Activated CD8-positive, alpha-beta memory T cell treated with anti-CD3 and anti-CD28 coated beads for 24 hours (primary cell): ENCODE results near the gene LMCD1.

Experiments
- DNase-seq: peaks from one replicate; pipeline ENCODE4 v3.0.0-alpha.2; 2020

LMCD1 gene

DNA sequence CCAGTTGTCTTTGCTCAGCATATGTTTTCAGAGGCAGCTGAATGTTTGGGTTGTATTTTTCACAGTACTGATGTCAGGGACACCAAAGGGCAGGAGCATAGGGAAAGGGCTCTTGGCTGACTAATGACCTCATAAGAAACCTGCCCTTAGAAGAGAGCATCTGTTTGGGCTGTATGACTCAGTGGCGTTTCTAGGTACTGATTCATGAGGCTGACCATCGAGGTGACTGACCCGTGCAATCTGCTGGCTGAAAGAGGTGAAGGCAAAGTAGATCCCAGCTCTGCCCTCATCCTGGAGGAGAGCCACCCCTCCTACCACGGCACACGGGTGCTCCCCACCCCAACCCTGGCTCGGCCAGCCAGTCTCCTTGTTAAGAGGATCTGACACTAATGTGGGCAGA lies 8.3 kb downstream of the LMCD1 start:
- DNase-seq = no peak

DNA sequence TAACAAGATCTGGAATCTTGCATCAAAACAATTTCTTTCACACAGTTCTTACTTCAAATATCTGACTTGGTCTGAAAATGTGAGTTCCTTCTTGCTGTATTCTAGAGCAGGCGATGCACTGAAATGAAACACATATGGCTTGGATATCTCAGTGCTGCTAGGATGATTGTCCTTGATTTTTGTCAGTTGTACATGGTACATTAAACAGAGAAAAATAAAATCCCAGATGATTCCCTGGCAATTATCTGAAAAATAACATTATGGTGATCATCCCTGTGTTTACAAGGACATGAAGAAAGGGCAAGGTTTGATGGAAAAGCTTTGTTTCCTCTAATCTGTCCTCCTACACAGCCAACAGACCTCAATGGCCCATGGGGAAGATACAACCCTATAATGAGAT lies 10.6 kb downstream of the LMCD1 start:
- DNase-seq = no peak

- no peak for DNase-seq
These were observed 14.5 kb downstream of the LMCD1 start for GRCh38 chr3:8516047-8516661.

GRCh38 chr3:8516783-8517182 lies 15.2 kb downstream of the LMCD1 start:
- DNase-seq = no peak

GRCh38 chr3:8517487-8517886 lies 15.9 kb downstream of the LMCD1 start:
- no peak for DNase-seq

DNA sequence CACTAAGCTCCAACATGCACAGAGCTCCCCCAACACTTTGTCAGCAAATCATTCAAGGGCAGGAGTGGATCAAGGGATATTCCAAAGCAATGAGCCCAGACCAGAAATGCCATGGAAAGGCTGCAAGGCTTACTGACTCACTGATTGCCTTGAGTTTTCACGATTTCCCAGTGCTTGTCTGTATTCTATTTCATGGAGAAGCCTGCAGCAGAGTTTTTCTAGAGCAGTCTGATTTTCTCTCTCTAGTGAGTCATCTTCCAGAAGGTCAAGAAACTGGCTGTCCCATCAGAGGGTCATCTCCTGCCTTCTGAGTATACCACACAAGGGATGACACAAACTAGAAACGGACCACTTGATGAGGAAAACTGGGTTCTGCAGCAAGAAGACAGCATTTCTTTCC lies 16.5 kb downstream of the LMCD1 start:
- no peak for DNase-seq

GRCh38 chr3:8519156-8519555 lies 17.5 kb downstream of the LMCD1 start:
- DNase-seq = no peak

- DNase-seq = no peak
These were observed 18.3 kb downstream of the LMCD1 start for GRCh38 chr3:8519774-8520448.

- DNase-seq = no peak
These were observed 19.3 kb downstream of the LMCD1 start for GRCh38 chr3:8520816-8521403.

DNA sequence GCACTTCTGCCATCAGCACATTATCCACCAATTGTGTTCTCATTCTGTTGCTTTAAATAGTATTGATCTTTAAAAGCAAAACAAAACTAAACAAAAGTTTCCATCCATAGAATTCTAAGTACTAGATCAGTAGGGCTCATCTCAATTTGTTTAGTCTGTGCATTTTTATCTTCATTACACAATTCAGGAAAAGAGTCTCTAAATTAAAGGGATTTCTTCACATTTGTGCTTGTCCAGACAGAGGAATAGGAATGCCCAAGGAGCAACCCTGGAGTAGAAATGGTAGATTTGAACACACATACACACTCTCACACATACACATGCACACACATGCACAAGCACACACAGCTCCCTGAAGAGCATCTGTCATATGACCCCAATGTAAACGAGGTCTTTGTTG lies 21.4 kb downstream of the LMCD1 start:
- no peak for DNase-seq

DNA sequence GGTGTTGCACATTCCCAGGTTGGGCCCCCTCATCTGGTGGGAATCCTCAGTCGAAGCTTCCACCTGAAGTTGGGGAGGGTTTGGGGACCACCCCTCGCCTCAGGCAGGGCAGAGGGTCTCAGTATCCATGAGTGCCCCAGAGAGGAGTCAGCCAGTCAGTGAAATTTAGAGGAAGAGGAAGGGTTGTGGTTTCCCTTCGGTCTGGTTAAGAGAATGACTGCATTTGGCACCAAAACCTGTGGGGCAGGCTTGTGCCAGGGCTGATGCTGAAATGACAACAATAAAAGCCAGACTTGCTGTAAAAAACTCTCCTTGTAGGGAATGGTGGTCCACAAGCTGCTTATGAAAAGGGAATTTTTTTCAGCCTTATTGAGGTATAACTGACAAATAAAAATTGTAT lies 22.6 kb downstream of the LMCD1 start:
- no peak for DNase-seq

DNA sequence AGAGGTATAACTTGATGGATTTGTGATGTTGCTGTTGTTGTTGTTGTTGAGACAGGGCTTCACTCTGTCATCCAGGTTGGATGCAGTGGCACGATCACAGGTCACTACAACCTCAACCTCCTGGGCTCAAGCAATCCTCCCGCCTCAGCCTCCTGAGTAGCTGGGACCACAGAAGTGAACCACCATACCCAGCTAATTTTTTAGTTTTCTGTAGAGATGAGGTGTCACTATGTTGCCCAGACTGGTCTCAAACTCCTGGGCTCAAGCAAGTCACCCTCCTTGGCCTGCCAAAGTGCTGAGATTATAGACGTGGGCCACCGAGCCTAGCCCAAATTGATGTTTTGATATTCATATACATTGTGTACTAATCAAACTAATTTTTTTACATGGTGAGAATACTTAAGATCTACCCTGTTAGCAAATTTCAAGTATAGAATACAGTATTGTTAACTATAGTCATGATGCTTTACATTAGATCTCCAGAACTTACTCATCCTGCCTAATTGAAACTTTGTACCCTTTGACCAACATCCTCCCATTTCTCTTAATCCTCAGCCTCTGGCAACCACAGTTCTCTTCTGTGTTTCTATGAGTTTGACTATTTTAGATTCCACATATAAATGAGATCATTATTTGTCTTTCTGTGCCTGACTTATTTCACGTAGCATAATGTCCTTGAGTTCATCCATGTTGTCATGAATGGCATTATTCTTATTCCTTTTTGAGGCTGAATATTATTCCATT lies 23.2 kb downstream of the LMCD1 start:
- DNase-seq = no peak

DNA sequence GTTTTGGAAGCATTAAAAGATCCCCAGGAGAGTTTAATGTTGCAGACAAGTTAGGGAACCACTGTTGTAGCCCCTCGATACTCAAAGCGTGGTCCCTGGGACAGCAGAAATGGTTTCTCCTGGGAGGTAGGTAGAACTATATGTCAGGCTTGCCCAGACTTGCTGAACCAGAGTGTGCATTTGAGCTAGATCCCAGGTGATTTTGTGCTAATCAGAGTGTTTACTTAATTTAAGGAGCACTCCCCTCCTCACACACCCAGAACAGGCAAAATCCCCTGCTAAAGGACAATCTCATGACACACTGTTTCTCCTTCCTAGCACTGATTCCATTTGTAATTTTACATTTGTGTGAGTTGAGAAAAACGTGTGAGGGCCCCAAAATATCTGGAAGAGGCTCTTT lies 24.3 kb downstream of the LMCD1 start:
- no peak for DNase-seq

DNA sequence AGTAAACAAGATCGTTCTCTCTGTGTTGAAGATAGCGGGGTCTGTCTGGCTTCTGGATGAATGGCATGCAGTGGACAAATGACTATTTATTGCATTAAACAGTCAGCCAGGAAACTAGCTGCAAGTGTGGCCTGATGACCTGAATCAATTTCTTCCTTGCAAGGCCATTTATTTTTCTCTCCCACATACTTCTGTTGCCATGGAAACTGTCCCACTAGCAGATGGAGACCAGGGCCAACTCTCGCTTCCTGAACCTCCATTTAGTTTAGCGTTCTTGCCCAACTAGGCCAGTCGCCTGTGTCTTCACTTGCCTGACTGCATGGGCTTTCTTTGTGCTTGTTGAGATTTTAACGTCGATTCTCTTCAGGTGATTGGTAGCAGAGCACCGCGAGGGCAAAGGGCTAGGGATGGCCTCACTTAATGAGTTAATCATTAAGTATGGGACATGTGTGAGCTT lies 27.6 kb downstream of the LMCD1 start:
- DNase-seq = no peak

GRCh38 chr3:8529738-8530525 lies 28.3 kb downstream of the LMCD1 start:
- no peak for DNase-seq

GRCh38 chr3:8530581-8530980 lies 29.0 kb downstream of the LMCD1 start:
- DNase-seq = no peak

DNA sequence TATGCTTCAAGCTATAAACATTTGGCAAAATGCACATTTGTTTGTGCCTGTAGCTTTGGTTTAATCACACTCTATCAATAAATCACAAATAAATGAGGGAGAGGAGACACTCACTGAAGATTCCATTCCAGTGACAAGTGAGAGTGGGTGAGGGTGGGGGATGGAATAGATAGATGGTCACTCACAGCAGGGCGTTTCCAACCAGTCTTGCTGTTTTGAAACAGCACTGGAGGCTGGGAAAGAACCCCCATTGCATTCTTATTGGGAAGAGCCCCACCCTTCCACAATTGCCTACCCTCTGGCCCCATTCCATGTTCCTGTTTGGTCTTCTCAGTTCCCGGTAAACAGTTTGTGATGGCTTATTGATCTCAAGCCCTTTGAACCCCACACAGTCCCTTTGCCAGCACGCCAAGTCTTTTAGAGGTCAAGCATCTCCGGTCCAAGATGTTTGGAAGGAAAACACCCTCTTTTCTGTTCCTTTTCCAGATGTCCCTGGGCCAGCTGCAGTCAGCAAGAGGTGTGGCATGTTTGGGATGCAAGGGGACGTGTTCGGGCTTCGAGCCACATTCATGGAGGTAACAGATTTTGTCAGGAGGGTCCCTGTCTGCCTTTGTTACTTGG lies 30.7 kb downstream of the LMCD1 start:
- no peak for DNase-seq

- DNase-seq = no peak
These were observed 34.8 kb downstream of the LMCD1 start for GRCh38 chr3:8536096-8537056.

- DNase-seq = no peak
These were observed 35.8 kb downstream of the LMCD1 start for GRCh38 chr3:8537440-8537839.

DNA sequence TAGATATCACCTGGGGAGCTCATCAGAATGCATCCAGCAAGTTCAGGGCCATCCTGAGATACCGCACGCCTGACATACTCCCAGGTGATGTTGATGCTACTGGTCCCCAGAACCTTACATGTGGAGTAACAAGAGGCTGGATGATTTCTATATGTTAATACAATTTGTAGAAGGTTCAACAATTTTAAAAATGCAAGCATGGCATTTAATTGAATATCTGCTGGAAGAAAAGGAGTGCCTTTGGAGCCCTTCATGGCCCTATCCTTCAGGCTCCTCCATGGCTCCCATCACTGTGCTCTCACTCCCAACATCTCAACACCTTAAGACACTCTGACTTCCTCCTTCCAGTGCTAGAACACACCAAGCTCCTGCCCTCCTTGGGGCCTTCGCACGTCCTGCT lies 36.6 kb downstream of the LMCD1 start:
- DNase-seq = no peak

DNA sequence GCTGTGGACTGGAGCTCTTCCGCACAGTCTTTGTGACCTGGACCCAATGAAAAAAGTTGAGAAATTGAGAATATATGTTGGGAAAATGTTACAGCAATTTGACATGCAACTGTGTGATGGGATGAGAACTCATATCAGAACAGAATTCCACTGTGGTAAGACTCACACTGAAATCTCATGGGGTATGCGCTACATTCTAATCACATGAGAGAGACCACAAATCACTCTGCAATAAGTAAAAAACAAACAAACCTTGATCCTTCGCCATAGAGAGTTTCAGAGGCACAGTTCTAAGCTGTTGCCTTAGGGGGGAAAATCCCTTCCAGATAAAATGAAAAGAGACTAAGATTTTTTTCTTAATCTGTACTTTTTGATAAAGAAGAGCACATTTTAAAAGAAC lies 37.3 kb downstream of the LMCD1 start:
- no peak for DNase-seq
